Activated CD8-positive, alpha-beta T cell treated with anti-CD3 and anti-CD28 coated beads for 36 hours (primary cell): ENCODE results near the gene SLC25A29. TPM values are rescaled to one million over a fixed set of nuclear protein-coding genes. Genes with fewer than 3 reads are reported as not detected.

ENCODE experiments used
- ATAC-seq: fragments of 200-7000 bp; cut with Tn5 transposase; one replicate; pipeline ENCODE4 v1.10.0; 2021; ENCODE audit warnings: mild to moderate bottlenecking, moderate library complexity
- CTCF ChIA-PET: fragments of 350-600 bp; sonication (Branson Sonifier 250); formaldehyde crosslinking; loops from one replicate; lab custom pipeline; 2021; ENCODE audit warnings: antibody characterized with exemption; lab: Charles Lee
- POLR2A ChIA-PET: fragments of 350-600 bp; sonication (Branson Sonifier 250); formaldehyde crosslinking; loops from one replicate; lab custom pipeline; 2021; ENCODE audit warnings: antibody characterized with exemption; lab: Charles Lee
- DNase-seq: peaks from one replicate; pipeline ENCODE4 v3.0.0-alpha.2; 2020
- H3K27ac Mint-ChIP-seq: one replicate; pipeline ENCODE4 v1.8.0; 2021; ENCODE audit warnings: mild to moderate bottlenecking, mixed read lengths
- H3K27me3 Mint-ChIP-seq: one replicate; pipeline ENCODE4 v1.8.0; 2021; ENCODE audit warnings: mixed read lengths
- H3K36me3 Mint-ChIP-seq: one replicate; pipeline ENCODE4 v1.8.0; 2021; ENCODE audit warnings: low read depth, mixed read lengths
- H3K4me1 Mint-ChIP-seq: one replicate; pipeline ENCODE4 v1.8.0; 2021; ENCODE audit warnings: low read depth, mixed read lengths
- H3K4me3 Mint-ChIP-seq: one replicate; pipeline ENCODE4 v1.8.0; 2021; ENCODE audit warnings: mild to moderate bottlenecking, moderate library complexity, mixed read lengths
- H3K9me3 Mint-ChIP-seq: one replicate; pipeline ENCODE4 v1.8.0; 2021; ENCODE audit warnings: mixed read lengths
- intact Hi-C: fragments of 100-400 bp; cut with micrococcal nuclease; formaldehyde crosslinking; loops from one replicate; pipeline ENCODE4 v1.10.0; 2022
- total RNA-seq, 2 experiments: library from RNA; stranded (reverse); gene quantifications; one replicate each; pipeline ENCODE4 v1.2.3, GENCODE V29; 2021
- TF ChIP-seq, protein P1 (sequence below): fragments of 200-600 bp; IDR thresholded peaks from one replicate; pipeline ENCODE4 v1.8.0; 2022; ENCODE audit warnings: antibody characterized with exemption, mild to moderate bottlenecking

SLC25A29 gene
- total RNA-seq, 2 experiments from 2014 or later = 23.6 to 24.7 TPM

DNA sequence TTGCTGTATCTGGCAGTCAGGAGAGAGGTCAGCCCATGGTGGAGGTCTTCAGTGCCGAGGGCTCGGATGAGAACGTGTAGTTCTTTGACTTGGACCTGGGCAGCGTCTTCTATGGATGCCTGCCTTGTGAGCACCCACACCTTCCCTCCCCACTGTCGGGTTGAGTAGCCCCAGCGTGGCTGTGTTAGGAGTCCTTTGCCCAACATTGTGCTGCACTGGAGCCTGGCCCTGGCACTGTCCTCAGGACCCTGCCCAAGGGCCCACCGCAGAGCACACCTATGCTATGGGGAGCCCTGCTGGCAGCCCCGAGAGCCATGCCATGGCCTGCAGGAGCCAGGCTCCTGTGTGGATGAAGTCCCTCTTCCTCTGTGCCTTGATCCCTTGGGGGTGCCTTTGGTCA, 26.7 kb downstream of the SLC25A29 start:
- ChIA-PET CTCF (interaction anchor here (0.9 to 2.6 kb wide), 5 partner anchors 9 to 39 kb away, joined by 3 to 5 read pairs (median 4); no protein-coding TSS in a partner anchor), POLR2A (interaction anchor here (1.0 kb wide), 1 partner anchor 91 kb away, joined by 4 read pairs; no protein-coding TSS in a partner anchor)
- ATAC-seq (no peak), DNase-seq (no peak)
- H3K4me3 Mint-ChIP-seq = no peak overlapping the region
- H3K4me1 Mint-ChIP-seq = peaks cover 49% of the 10 kb centered on the region
- TF ChIP-seq, protein P1, sequence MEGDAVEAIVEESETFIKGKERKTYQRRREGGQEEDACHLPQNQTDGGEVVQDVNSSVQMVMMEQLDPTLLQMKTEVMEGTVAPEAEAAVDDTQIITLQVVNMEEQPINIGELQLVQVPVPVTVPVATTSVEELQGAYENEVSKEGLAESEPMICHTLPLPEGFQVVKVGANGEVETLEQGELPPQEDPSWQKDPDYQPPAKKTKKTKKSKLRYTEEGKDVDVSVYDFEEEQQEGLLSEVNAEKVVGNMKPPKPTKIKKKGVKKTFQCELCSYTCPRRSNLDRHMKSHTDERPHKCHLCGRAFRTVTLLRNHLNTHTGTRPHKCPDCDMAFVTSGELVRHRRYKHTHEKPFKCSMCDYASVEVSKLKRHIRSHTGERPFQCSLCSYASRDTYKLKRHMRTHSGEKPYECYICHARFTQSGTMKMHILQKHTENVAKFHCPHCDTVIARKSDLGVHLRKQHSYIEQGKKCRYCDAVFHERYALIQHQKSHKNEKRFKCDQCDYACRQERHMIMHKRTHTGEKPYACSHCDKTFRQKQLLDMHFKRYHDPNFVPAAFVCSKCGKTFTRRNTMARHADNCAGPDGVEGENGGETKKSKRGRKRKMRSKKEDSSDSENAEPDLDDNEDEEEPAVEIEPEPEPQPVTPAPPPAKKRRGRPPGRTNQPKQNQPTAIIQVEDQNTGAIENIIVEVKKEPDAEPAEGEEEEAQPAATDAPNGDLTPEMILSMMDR = no peak
- intact Hi-C loops = no loop called here
- no peaks in the 10 kb centered on the region for H3K9me3 Mint-ChIP-seq
- H3K36me3 Mint-ChIP-seq = peaks cover 30% of the 10 kb centered on the region
- no peaks in the 10 kb centered on the region for H3K27me3 Mint-ChIP-seq
- H3K27ac Mint-ChIP-seq = peak overlapping the region; percentile 50

DNA sequence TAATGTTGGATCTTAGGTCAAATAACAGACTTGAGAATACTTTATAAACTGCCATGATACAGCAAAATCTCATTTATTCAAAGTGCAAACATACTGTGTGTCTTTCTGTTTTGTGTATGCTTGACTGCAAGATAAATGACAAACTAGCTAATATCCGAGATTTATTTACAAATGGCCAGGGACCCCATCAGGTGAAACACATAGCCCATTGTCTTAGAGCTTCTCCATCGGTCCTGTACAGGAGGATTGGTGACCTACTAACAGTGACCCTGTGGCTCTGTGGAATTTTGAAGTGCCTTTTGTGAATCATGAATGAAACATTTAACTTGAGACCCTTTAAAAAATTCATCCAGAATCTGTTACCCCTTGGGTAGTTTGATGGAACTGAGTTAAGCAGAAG, 27.1 kb downstream of the SLC25A29 start:
- ChIA-PET CTCF (interaction anchor here (0.9 to 2.6 kb wide), 6 partner anchors 9 to 86 kb away, joined by 3 to 5 read pairs (median 4); no protein-coding TSS in a partner anchor), POLR2A (interaction anchor here (0.9 to 1.0 kb wide), 2 partner anchors 22 to 91 kb away, joined by 3 to 4 read pairs; no protein-coding TSS in a partner anchor)
- DNase-seq (no peak), ATAC-seq (no peak)
- intact Hi-C loops = no loop called here
- TF ChIP-seq, protein P1 = no peak
- Mint-ChIP-seq H3K27ac (peak overlapping the region; percentile 70), H3K27me3 (no peaks in the 10 kb centered on the region), H3K4me3 (no peak overlapping the region), H3K4me1 (peaks cover 49% of the 10 kb centered on the region), H3K36me3 (peaks cover 33% of the 10 kb centered on the region), H3K9me3 (no peaks in the 10 kb centered on the region)

DNA sequence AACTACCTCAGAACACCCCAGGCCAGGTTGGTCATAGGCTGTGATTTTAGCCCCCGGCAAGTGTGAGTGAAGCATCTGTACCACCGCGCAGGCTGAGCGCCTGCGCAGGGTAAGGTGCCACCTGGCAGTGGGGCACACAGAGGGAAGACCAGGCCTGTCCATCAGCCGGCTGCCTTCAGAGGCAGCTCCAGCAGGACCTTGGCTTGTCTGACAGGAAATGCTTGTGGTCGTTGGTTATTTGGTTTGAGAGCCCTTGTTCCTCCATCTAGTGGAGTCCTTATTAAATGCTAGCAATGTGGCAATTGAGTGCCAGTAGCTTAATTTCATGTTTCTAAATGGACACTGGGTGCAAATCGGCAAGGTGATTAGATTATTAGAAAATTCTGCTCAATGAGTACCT, 27.5 kb downstream of the SLC25A29 start:
- Mint-ChIP-seq H3K4me1 (peaks cover 53% of the 10 kb centered on the region), H3K4me3 (no peak overlapping the region), H3K27me3 (no peaks in the 10 kb centered on the region), H3K9me3 (no peaks in the 10 kb centered on the region), H3K27ac (peak overlapping the region; percentile 70), H3K36me3 (peaks cover 34% of the 10 kb centered on the region)
- ATAC-seq (peak; percentile 46), DNase-seq (no peak)
- POLR2A ChIA-PET = interaction anchor here (0.6 to 1.0 kb wide), 4 partner anchors 22 to 92 kb away, joined by 3 to 4 read pairs (median 3); no protein-coding TSS in a partner anchor
- intact Hi-C loops = no loop called here
- TF ChIP-seq, protein P1 = no peak
- CTCF ChIA-PET = interaction anchor here (0.9 to 2.6 kb wide), 6 partner anchors 9 to 86 kb away, joined by 3 to 5 read pairs (median 4); no protein-coding TSS in a partner anchor

DNA sequence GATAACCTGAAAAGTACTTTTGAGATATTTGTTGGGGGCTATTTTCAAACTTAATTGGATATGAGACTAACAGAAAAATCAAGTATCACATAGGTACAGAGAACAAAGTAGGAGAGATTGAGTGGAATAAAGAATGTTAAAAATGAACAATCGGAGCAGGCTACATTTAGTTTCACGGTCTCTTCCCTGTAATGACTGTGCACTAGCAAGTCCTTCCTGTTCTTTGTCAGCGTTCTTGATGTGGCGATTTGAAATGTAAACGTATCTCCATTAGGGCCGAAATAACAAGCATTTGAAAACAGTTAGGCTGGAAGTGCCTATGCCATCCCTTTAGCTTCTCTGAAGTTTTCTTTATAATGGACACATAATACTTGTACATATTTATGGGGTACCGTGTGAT, 31.0 kb downstream of the SLC25A29 start:
- POLR2A ChIA-PET = no interaction called here
- Mint-ChIP-seq H3K27ac (peak overlapping the region; percentile 59), H3K4me3 (no peak overlapping the region), H3K36me3 (peaks cover 37% of the 10 kb centered on the region), H3K9me3 (no peaks in the 10 kb centered on the region), H3K27me3 (no peaks in the 10 kb centered on the region), H3K4me1 (peaks cover 65% of the 10 kb centered on the region)
- intact Hi-C loops = no loop called here
- ATAC-seq (peak; percentile 53), DNase-seq (no peak)
- CTCF ChIA-PET = interaction anchor here (1.3 to 5.7 kb wide), 2 partner anchors 9 to 82 kb away, joined by 6 to 39 read pairs; no protein-coding TSS in a partner anchor
- TF ChIP-seq, protein P1 = no peak

DNA sequence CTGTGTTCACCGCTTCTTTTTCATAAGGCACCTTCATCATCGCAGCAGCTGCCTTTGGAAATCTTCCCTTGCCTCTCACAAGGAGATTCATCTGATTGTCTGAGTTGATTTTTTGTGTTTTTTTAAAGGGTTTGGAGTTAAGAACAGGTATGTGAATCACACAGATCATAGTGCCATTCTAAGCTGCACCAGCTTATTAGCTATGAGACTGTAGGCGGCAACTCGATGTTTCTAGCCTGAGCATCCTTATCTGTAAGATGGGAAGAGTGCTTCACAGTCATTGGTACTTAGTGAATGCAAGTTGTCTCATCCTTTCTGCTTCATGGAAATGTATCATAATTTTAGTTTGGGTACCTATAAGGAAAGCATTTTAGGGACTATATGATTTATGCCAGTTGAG, 32.0 kb downstream of the SLC25A29 start:
- DNase-seq (no peak), ATAC-seq (no peak)
- Mint-ChIP-seq H3K4me3 (no peak overlapping the region), H3K27ac (peak overlapping the region; percentile 59), H3K27me3 (no peaks in the 10 kb centered on the region), H3K36me3 (peaks cover 37% of the 10 kb centered on the region), H3K4me1 (peaks cover 63% of the 10 kb centered on the region), H3K9me3 (no peaks in the 10 kb centered on the region)
- intact Hi-C loops = no loop called here
- CTCF ChIA-PET = interaction anchor here (1.0 to 5.7 kb wide), 4 partner anchors 10 to 81 kb away, joined by 3 to 39 read pairs (median 9); no protein-coding TSS in a partner anchor
- POLR2A ChIA-PET = no interaction called here
- TF ChIP-seq, protein P1 = no peak
